Astrocyte of the spinal cord (primary cell): ENCODE results near the gene KCTD19.
A peak's percentile ranks its signal among the peaks of the same experiment; 100 is the strongest.

Experiments
- DNase-seq: peaks from one replicate; pipeline ENCODE4 v3.0.0; 2011; ENCODE audit warnings: low read depth, low spot score
- H3K4me3 ChIP-seq: 2 replicates; pipeline ENCODE4 v1.5.1; 2011; ENCODE audit warnings: low read depth, mild to moderate bottlenecking, low read length, moderate library complexity
- CTCF ChIP-seq: IDR thresholded peaks from 2 replicates; pipeline ENCODE4 v1.5.1; 2012; ENCODE audit warnings: low read depth, mild to moderate bottlenecking, low read length, inconsistent platforms
- in situ Hi-C: cut with HindIII; loops from 2 replicates; pipeline ENCODE4 v1.10.0; 2017; ENCODE audit warnings: low sequenced_read_pairs

Gene KCTD19

DNA sequence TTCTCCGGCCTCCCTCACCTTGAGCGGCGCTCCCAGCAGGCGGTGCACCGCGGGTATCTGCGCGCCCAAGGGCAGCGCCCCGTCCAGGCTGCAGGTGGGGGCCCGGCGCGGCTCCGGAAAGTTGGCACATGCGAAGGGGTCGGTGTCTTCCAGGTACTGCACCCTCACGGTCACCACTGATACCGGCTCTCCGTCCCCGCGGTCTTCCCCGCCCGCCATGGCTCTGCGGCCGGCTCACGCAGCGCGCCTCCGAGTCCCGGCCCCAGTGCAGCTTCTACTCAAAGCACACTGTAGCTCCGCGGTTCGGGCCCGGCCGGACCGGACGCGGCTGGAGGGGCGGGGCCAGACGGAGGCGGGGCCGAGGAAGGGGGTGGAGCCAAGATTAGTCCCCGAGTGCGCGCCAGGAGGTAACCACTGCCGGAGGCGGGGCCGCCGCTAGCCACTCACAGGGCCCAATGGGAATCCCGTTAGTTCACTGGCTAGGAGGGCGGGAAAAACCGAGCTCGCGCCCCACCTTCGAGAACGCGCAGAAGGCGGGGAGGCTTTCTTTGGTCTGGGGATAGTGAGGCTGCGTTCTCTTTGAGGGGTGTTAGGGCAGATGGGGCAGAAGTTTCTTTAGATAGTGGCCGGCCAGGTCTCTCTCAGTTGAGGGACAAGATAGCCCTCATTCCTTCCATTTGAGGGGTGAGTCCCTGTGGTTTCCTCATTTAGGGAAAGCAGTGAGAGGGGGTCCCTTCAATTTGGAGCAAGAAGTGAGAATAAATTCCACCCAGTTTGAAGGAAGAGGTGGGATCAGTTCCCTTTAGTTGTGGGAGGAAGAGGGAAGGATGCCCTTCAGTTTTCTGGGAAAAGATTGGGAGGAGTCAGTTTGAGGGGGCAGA is 79.1 kb downstream of the KCTD19 start, which contains the start of gene FHOD1:
Gene FHOD1 (minus strand): TSS at position 290 of the 881 bp plus-strand sequence. CDS start 71 bp downstream, at position 219.
- H3K4me3 ChIP-seq: peak within 1 kb of the TSS; percentile 92
- in situ Hi-C loops: no loop called here
- DNase-seq: peak; percentile 96
- no peak for TF ChIP-seq CTCF

DNA sequence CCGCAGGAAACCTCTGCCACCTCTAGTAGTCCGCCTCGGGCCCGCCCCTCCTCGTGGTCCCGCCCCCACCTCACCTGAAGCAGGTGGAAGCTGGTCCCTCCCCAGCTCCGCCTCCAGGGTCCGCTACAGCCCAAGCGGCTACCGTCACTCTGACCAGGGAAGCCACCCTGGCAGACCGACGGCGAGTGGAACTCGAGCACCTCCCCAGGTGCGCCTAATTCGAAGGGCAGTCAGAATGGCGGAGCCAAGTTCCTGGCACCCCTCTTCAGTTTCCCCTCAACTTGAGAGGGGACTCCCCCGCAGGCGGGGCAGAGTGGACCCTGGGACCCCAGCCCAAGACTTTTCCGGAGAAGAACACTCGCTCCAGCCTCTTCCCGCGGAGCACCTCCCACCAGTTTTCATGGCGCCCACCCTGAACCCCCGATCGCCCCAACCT is 79.8 kb downstream of the KCTD19 start:
- no peak for TF ChIP-seq CTCF
- in situ Hi-C loops: no loop called here
- peak overlapping the region; percentile 92 for H3K4me3 ChIP-seq
- no peak for DNase-seq

DNA sequence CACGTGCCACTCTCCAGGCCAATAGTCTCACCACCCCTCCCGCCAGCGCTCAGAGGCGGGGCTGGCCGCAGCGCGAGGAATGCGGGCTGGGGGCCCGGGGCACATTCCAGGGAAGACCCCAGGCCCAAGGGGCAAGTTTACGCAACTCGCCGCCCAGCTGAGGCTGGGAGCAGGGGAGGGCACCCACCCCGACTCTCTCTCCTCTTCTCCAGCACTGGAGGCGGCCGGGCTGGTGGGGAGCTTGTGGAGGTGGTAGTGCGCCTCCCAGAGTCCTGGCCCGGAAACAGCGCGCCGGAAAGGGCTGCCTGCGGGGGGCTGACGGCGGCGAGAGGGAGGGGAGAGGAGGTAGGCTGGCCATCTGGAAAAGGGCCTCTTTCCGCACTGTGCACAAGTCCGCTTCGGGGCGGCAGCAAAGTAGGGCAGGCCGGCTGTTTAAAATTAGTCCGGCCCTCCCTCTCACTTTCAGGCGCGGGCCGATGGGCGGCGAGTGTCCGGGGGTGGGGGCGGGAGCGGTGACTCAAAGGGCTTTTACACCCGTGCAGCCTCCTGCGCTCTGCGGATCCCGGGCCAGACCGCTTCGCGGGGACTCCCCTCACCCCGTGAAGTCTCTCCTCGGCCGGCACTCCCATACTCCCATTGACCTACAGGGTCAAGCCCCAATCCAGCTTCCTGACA is 80.3 kb downstream of the KCTD19 start:
- H3K4me3 ChIP-seq: peak overlapping the region; percentile 92
- peak; percentile 39 for TF ChIP-seq CTCF
- in situ Hi-C loops: no loop called here
- peak; percentile 90 for DNase-seq

DNA sequence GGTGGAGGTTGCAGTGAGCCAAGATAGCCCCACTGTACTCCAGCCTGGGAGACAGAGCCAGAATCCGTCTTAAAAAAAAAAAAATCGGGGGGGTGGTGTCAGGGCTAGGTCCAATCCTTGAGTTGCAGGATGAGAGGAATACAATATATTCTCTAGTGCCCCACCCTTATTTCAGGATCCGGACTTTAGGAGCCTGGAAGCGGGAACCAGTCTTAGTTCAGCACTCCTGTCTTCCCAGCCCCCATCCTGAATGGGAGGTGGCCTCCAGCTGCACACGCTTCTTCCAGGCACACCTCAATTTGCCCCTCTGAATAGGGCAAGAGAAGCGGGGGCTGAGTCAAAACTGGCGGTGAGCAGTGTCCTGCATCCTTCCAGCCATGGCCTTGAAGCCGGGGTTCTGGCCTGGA is 80.9 kb downstream of the KCTD19 start:
- H3K4me3 ChIP-seq: peak overlapping the region; percentile 92
- in situ Hi-C loops: no loop called here
- DNase-seq: no peak
- TF ChIP-seq CTCF: no peak

GRCh38 chr16:67245186-67245585 is 81.4 kb downstream of the KCTD19 start:
- no peak for DNase-seq

More at GRCh38 chr16:67245186-67245585, 81.4 kb downstream of the KCTD19 start:
- H3K4me3 ChIP-seq: no peak overlapping the region
- no peak for TF ChIP-seq CTCF
- in situ Hi-C loops: no loop called here
